Activated T-cell treated with anti-CD3 and anti-CD28 coated beads, Interleukin-2, amount 50 U/mL, for 1 hour (primary cell): Measurements from ENCODE around the gene B4GALNT3.

Experiments used
- DNase-seq: peaks from one replicate; pipeline ENCODE4 v3.0.0-alpha.2; 2020

B4GALNT3 gene

GRCh38 chr12:468671-469389, 9.1 kb downstream of the B4GALNT3 start:
- no peak for DNase-seq

GRCh38 chr12:470133-470532, 10.4 kb downstream of the B4GALNT3 start:
- DNase-seq = no peak

- DNase-seq = no peak
Measured at GRCh38 chr12:473198-473597, 13.5 kb downstream of the B4GALNT3 start.

GRCh38 chr12:473863-474577, 14.3 kb downstream of the B4GALNT3 start:
- no peak for DNase-seq

- no peak for DNase-seq
Measured at GRCh38 chr12:475286-475685, 15.5 kb downstream of the B4GALNT3 start.

- no peak for DNase-seq
Measured at GRCh38 chr12:479161-479560, 19.4 kb downstream of the B4GALNT3 start.

- DNase-seq = no peak
Measured at GRCh38 chr12:480831-481816, 21.4 kb downstream of the B4GALNT3 start.

GRCh38 chr12:482061-482460, 22.3 kb downstream of the B4GALNT3 start:
- no peak for DNase-seq

- DNase-seq = no peak
Measured at GRCh38 chr12:484096-484495, 24.4 kb downstream of the B4GALNT3 start.

GRCh38 chr12:490260-490659, 30.5 kb downstream of the B4GALNT3 start:
- DNase-seq = no peak

- no peak for DNase-seq
Measured at GRCh38 chr12:495466-495865, 35.7 kb downstream of the B4GALNT3 start.

GRCh38 chr12:496736-497135, 37.0 kb downstream of the B4GALNT3 start:
- no peak for DNase-seq

- no peak for DNase-seq
Measured at GRCh38 chr12:497501-498160, 37.9 kb downstream of the B4GALNT3 start.

- DNase-seq = no peak
Measured at GRCh38 chr12:499837-500458, 40.2 kb downstream of the B4GALNT3 start.

- no peak for DNase-seq
Measured at GRCh38 chr12:501722-502447, 42.1 kb downstream of the B4GALNT3 start.

- DNase-seq = no peak
Measured at GRCh38 chr12:503111-503761, 43.5 kb downstream of the B4GALNT3 start.

GRCh38 chr12:505221-505620, 45.5 kb downstream of the B4GALNT3 start:
- DNase-seq = no peak

- no peak for DNase-seq
Measured at GRCh38 chr12:507391-507796, 47.7 kb downstream of the B4GALNT3 start.

- no peak for DNase-seq
Measured at GRCh38 chr12:508145-508544, 48.4 kb downstream of the B4GALNT3 start.

GRCh38 chr12:508795-509194, 49.1 kb downstream of the B4GALNT3 start:
- no peak for DNase-seq

GRCh38 chr12:509500-509899, 49.8 kb downstream of the B4GALNT3 start:
- DNase-seq = no peak
